SK-N-SH (cell line): ENCODE data around the gene GATA2. TPM values are rescaled to one million over a fixed set of nuclear protein-coding genes. Genes with fewer than 3 reads are reported as not detected.

Experiments
- CTCF ChIA-PET: fragments of 300-600, 350-600 bp; formaldehyde crosslinking; extraction: SDS; loops from one replicate; lab custom pipeline; 2021; lab: Yijun Ruan, JAX
- POLR2A ChIA-PET: fragments of 350-600 bp; sonication (Branson Sonifier 250); formaldehyde crosslinking; extraction: SDS; loops from one replicate; lab custom pipeline; 2020; ENCODE audit warnings: antibody characterized with exemption, inconsistent platforms; lab: Yijun Ruan, JAX
- DNase-seq: peaks from one replicate; pipeline ENCODE4 v3.0.0; 2012
- H2AFZ ChIP-seq: fragments of 200-600 bp; sonication (generic); 2 replicates; pipeline ENCODE4 v1.8.1; 2016; ENCODE audit warnings: antibody characterized with exemption, mild to moderate bottlenecking, low read depth
- H3F3A ChIP-seq: fragments of 200-600 bp; sonication (generic); replicated peaks from 2 replicates; pipeline ENCODE3; 2016; ENCODE audit warnings: antibody characterized with exemption, mild to moderate bottlenecking; ENCODE audit not compliant: insufficient read depth
- H3K27ac ChIP-seq, 2 experiments: fragments of 200-500 bp in 1 of 2; fragments of 200-600 bp in 1 of 2; sonication (Bioruptor generic) in 1 of 2; sonication (generic), shearing (Covaris generic) in 1 of 2; 2 replicates each; pipeline versions ENCODE4 v1.5.1 to v1.6.1; 2014 to 2016; ENCODE audit warnings: low read depth in 2 of 2, inconsistent platforms in 1 of 2, low read length in 1 of 2, mild to moderate bottlenecking in 1 of 2, mixed read lengths in 1 of 2
- H3K27me3 ChIP-seq: fragments of 200-600 bp; sonication (generic), shearing (Covaris generic); 2 replicates; pipeline ENCODE4 v1.6.1; 2016; ENCODE audit warnings: mixed run types; ENCODE audit not compliant: insufficient read depth
- H3K36me3 ChIP-seq, 2 experiments: fragments of 200-500 bp in 1 of 2; fragments of 200-600 bp in 1 of 2; sonication (Bioruptor generic) in 1 of 2; sonication (generic) in 1 of 2; replicated peaks in 1 of 2; 2 replicates each; pipeline versions ENCODE3 to v1.5.1; 2014 to 2016; ENCODE audit warnings: low read length in 1 of 2, mild to moderate bottlenecking in 1 of 2; ENCODE audit not compliant: insufficient read depth in 2 of 2, control insufficient read depth in 1 of 2
- H3K4me1 ChIP-seq, 2 experiments: fragments of 200-500 bp in 1 of 2; fragments of 200-600 bp in 1 of 2; sonication (Bioruptor generic) in 1 of 2; sonication (generic), shearing (Covaris generic) in 1 of 2; 2 replicates each; pipeline versions ENCODE4 v1.5.1 to v1.6.1; 2014 to 2016; ENCODE audit warnings: low read depth in 1 of 2, low read length in 1 of 2, mixed run types in 1 of 2; ENCODE audit not compliant: insufficient read depth in 2 of 2, control insufficient read depth in 1 of 2
- H3K4me2 ChIP-seq: fragments of 200-600 bp; sonication (generic), shearing (Covaris generic); 2 replicates; pipeline ENCODE4 v1.6.1; 2017; ENCODE audit warnings: mixed run types
- H3K4me3 ChIP-seq, 2 experiments: fragments of 200-500 bp in 1 of 2; fragments of 200-600 bp in 1 of 2; sonication (Bioruptor generic) in 1 of 2; sonication (generic), shearing (Covaris generic) in 1 of 2; 2 replicates each; pipeline versions ENCODE4 v1.5.1 to v1.8.1; 2014 to 2016; ENCODE audit warnings: low read depth in 2 of 2, inconsistent platforms in 1 of 2, low read length in 1 of 2, mild to moderate bottlenecking in 1 of 2, mixed read lengths in 1 of 2, moderate library complexity in 1 of 2
- H3K79me2 ChIP-seq: fragments of 200-600 bp; sonication (generic); 2 replicates; pipeline ENCODE4 v1.8.1; 2017; ENCODE audit warnings: mild to moderate bottlenecking; ENCODE audit not compliant: insufficient read depth
- H3K9ac ChIP-seq: fragments of 200-600 bp; sonication (generic); 2 replicates; pipeline ENCODE4 v1.6.1; 2017; ENCODE audit warnings: mixed run types
- H3K9me2 ChIP-seq: fragments of 200-600 bp; sonication (generic); 2 replicates; pipeline ENCODE4 v1.6.1; 2017; ENCODE audit warnings: mixed run types
- H3K9me3 ChIP-seq: fragments of 200-600 bp; sonication (generic); 2 replicates; pipeline ENCODE4 v1.6.1; 2017; ENCODE audit warnings: mixed run types, mild to moderate bottlenecking, moderate library complexity
- H4K20me1 ChIP-seq: fragments of 200-600 bp; sonication (generic); 2 replicates; pipeline ENCODE4 v1.6.1; 2017; ENCODE audit warnings: mild to moderate bottlenecking, mixed run types; ENCODE audit not compliant: insufficient read depth
- EZH2phosphoT487 ChIP-seq: fragments of 200-600 bp; sonication (generic); IDR thresholded peaks from 2 replicates; pipeline ENCODE4 v1.6.1; 2017; ENCODE audit warnings: low read depth, mixed run types, mild to moderate bottlenecking, antibody characterized with exemption, moderate library complexity, borderline replicate concordance
- FOSL2 ChIP-seq: IDR thresholded peaks from 2 replicates; pipeline ENCODE4 v1.4.0; 2012; ENCODE audit warnings: low read depth, mild to moderate bottlenecking, moderate library complexity, borderline replicate concordance
- FOXM1 ChIP-seq: IDR thresholded peaks from 2 replicates; pipeline ENCODE4 v1.4.0; 2012; ENCODE audit warnings: low read depth, mild to moderate bottlenecking
- JUND ChIP-seq: IDR thresholded peaks from 2 replicates; pipeline ENCODE4 v1.4.0; 2012
- MXI1 ChIP-seq: IDR thresholded peaks from 2 replicates; pipeline ENCODE4 v1.6.1; 2012; ENCODE audit warnings: mild to moderate bottlenecking, low read depth, low read length, improper control_type of control experiment
- NFIC ChIP-seq: IDR thresholded peaks from 2 replicates; pipeline ENCODE4 v1.4.0; 2012; ENCODE audit warnings: borderline replicate concordance
- NRF1 ChIP-seq: IDR thresholded peaks from 2 replicates; pipeline ENCODE4 v1.6.1; 2012; ENCODE audit warnings: low read depth, mild to moderate bottlenecking, low read length
- POLR2AphosphoS5 ChIP-seq: IDR thresholded peaks from 2 replicates; pipeline ENCODE4 v1.6.1; 2012; ENCODE audit warnings: low read depth, low read length
- RXRA ChIP-seq: IDR thresholded peaks from 2 replicates; pipeline ENCODE4 v1.4.0; 2012; ENCODE audit warnings: low read depth, mild to moderate bottlenecking, borderline replicate concordance
- TCF12 ChIP-seq: IDR thresholded peaks from 2 replicates; pipeline ENCODE4 v1.4.0; 2012
- WGBS: methylation state at CpG from one replicate; pipeline ENCODE4 v1.1.6; 2017; ENCODE audit warnings: low lambda C conversion rate; 5-methylcytosine and 5-hydroxymethylcytosine counted together
- polyA plus RNA-seq, 3 experiments: library from polyadenylated mRNA; depleted of rRNA; stranded (reverse); fragments of >200 nt; gene quantifications; 2 replicates each; pipeline ENCODE4 v1.2.3, GENCODE V29; 2012
- TF ChIP-seq, protein P1 (sequence below): fragments of 150-350 bp; IDR thresholded peaks from 2 replicates; pipeline ENCODE4 v1.6.1; 2016; ENCODE audit warnings: mild to moderate bottlenecking, low read depth, low read length
- TF ChIP-seq, protein P2 (sequence below): fragments of 200-600 bp; sonication (generic); IDR thresholded peaks from 2 replicates; pipeline ENCODE4 v1.6.1; 2017; ENCODE audit warnings: antibody characterized with exemption, mild to moderate bottlenecking, moderate library complexity
- TF ChIP-seq, protein P3 (sequence below): IDR thresholded peaks from 2 replicates; pipeline ENCODE4; 2012

The GATA2 gene
- polyA plus RNA-seq, 1 of the 3 experiments (the other 2 are of a cell fraction) = 5.5 TPM

DNA sequence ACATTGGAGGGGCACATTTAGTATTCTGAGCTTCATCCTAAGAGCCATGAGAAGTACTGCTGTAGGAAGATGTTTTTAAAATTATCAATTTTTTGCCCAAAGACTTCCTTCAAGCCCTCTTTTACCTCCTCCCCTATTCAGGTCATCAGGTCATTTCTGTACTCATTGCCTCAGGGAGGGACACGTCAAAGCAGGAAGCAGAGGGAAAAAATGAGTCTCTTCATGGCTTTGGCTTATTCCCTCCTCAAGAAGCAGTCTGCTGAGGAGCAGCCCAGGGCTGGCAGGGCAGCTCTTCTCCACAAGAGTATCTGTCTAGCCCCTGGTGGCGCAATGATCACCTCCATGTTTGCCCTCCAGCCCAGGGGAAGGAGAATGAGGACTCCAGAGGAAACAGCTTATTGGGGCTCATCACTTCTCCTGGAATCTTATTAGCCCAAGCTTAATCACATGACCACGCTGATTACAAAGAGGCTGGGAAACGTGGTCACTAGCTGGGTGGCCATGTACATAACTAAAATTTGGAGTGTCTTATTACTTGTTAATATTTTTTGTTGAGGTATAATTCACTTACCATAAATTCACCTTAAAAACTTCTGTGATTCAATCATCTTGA lies 44.2 kb upstream of the GATA2 start (continued):
- no peak for TF ChIP-seq MXI1
- TF ChIP-seq, protein P1, sequence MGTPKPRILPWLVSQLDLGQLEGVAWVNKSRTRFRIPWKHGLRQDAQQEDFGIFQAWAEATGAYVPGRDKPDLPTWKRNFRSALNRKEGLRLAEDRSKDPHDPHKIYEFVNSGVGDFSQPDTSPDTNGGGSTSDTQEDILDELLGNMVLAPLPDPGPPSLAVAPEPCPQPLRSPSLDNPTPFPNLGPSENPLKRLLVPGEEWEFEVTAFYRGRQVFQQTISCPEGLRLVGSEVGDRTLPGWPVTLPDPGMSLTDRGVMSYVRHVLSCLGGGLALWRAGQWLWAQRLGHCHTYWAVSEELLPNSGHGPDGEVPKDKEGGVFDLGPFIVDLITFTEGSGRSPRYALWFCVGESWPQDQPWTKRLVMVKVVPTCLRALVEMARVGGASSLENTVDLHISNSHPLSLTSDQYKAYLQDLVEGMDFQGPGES = no peak
- no peak for TF ChIP-seq FOSL2
- no peak for TF ChIP-seq NRF1
- no peak for TF ChIP-seq EZH2phosphoT487
- TF ChIP-seq TCF12 = no peak

DNA sequence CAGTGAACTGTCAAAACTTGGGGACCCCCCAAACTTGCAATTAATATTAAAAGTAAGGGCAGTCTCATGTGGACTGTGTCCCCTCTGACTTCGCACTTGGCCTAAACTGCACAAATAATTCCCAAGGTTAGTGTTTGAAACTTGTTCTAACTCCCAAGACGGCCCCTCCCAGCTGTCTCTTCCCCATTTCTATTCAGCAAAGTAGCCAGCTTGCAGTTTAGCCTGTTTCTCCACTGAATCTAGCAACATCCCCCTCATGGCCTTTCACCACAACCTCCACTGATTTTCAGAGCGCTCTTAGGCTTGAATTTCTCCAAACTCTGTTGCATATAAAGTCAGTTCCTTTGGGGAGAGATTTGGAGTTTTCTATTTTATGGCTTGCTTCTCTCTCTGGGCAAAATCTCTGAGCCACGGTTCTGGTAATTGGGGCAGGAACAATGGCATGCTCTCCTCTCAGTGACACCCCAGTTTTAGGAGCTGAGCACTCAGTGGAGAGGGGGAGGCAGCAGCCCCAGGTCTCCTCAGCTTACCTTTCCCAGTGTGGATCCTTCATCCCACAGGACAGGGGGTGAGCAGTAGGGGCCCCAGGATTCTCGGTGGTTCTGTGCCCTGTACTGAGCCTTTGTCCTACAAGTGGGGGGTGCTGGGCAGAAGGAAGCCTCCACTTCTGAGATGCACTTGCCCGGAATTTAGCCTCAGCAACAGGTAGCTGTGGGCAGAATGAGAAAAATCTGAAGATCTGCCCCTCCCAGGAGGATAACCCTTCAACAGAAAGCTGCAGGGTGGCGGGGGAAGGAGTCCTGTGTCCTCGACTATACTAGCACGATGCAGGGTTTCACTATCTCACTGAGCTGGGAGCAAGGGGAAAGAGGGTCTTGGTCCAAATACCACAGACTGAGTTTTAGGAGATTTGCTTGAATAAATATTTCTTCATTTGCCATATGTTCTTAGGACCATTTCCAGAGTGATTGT lies 39.3 kb upstream of the GATA2 start:
- H4K20me1 ChIP-seq = no peaks in the 10 kb centered on the region
- H3K9me3 ChIP-seq = no peaks in the 10 kb centered on the region
- WGBS = 53% methylated on average over 8 of the region's 9 CpGs
- peaks cover 0 to 5% of the 10 kb centered on the region in 2 experiments; a peak in 1 of 4 replicates for H3K4me1 ChIP-seq
- H3K27me3 ChIP-seq = no peaks in the 10 kb centered on the region
- H3K79me2 ChIP-seq = no peaks in the 10 kb centered on the region
- H2AFZ ChIP-seq = no peak overlapping the region
- CTCF ChIA-PET = interaction anchor here (1.0 to 1.5 kb wide), 2 partner anchors 22 to 52 kb away, joined by 3 read pairs; no protein-coding TSS in a partner anchor
- DNase-seq = no peak
- H3K4me3 ChIP-seq = no peak overlapping the region
- H3K9me2 ChIP-seq = no peaks in the 10 kb centered on the region
- no peak overlapping the region for H3K9ac ChIP-seq
- no peaks in the 10 kb centered on the region for H3K36me3 ChIP-seq
- TF ChIP-seq POLR2AphosphoS5 = no peak
- TF ChIP-seq, all 33 proteins: peak for 0
- no peak overlapping the region for H3K4me2 ChIP-seq
- POLR2A ChIA-PET = no interaction called here
- peaks cover 3% of the 10 kb centered on the region for H3F3A ChIP-seq
- H3K27ac ChIP-seq = no peak overlapping the region

DNA sequence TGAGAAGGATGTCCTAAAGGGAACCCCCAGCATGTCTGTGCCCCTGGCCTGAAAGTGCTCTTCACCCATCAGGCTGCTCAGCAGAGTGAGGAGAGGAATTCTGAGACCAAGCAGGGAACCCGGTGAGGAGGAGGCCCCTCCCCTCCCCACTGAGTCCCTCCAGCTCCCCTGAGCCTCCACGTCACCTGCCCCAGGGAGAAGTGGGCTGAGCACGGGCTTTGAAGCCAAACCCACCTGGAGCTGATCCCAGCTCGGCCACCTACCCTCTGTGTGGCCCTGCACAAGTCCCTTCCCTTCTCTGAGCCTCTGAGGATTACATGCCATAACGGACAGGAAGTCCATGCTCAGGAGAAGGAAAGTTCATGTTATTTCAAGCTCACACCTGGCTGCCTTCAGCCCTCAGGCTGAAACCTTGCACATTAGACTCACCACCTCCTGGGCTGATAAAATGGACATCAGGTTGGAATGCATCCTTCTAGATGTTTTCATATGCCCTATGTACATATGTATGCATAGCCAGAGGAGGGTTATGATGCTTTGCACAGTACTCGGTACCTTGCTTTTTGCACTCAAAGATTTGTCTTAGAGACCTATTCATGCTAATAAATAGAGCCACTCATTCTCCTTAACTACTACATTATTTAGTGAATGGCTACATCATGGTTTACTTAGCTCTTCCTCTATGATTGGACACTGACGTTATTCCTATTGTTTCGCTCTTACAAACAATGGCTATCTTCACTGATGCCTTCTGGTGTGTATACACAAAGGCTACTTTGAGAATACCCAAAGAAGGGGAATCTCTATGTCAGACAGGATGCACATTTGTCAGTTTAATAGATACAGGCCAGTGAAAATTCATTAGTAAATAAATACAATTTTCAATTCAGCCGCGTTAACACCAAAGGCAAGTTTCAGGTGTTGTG lies 31.6 kb upstream of the GATA2 start:
- Histone ChIP-seq H3K4me2 (no peak overlapping the region), H2AFZ (no peak overlapping the region), H3K9ac (no peak overlapping the region), H3K4me3 (no peak overlapping the region), H3K36me3 (no peaks in the 10 kb centered on the region), H3K79me2 (no peaks in the 10 kb centered on the region), H3K9me3 (no peaks in the 10 kb centered on the region), H3K4me1 (no peaks in the 10 kb centered on the region), H3K9me2 (no peaks in the 10 kb centered on the region), H3K27ac (no peak overlapping the region), H4K20me1 (no peaks in the 10 kb centered on the region), H3F3A (no peaks in the 10 kb centered on the region), H3K27me3 (peaks cover 7% of the 10 kb centered on the region; the same call in 1 of the 2 replicates)
- DNase-seq = no peak
- ChIA-PET POLR2A (no interaction called here), CTCF (interaction anchor here (1.1 kb wide), 1 partner anchor 12 kb away, joined by 4 read pairs; no protein-coding TSS in a partner anchor)
- WGBS = 75% methylated on average over 8 of the region's 10 CpGs
- TF ChIP-seq FOXM1 = no peak
- no peak for TF ChIP-seq JUND
- no peak for TF ChIP-seq RXRA
- TF ChIP-seq, protein P2, sequence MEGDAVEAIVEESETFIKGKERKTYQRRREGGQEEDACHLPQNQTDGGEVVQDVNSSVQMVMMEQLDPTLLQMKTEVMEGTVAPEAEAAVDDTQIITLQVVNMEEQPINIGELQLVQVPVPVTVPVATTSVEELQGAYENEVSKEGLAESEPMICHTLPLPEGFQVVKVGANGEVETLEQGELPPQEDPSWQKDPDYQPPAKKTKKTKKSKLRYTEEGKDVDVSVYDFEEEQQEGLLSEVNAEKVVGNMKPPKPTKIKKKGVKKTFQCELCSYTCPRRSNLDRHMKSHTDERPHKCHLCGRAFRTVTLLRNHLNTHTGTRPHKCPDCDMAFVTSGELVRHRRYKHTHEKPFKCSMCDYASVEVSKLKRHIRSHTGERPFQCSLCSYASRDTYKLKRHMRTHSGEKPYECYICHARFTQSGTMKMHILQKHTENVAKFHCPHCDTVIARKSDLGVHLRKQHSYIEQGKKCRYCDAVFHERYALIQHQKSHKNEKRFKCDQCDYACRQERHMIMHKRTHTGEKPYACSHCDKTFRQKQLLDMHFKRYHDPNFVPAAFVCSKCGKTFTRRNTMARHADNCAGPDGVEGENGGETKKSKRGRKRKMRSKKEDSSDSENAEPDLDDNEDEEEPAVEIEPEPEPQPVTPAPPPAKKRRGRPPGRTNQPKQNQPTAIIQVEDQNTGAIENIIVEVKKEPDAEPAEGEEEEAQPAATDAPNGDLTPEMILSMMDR = no peak
- TF ChIP-seq NFIC = no peak
- TF ChIP-seq, protein P3, sequence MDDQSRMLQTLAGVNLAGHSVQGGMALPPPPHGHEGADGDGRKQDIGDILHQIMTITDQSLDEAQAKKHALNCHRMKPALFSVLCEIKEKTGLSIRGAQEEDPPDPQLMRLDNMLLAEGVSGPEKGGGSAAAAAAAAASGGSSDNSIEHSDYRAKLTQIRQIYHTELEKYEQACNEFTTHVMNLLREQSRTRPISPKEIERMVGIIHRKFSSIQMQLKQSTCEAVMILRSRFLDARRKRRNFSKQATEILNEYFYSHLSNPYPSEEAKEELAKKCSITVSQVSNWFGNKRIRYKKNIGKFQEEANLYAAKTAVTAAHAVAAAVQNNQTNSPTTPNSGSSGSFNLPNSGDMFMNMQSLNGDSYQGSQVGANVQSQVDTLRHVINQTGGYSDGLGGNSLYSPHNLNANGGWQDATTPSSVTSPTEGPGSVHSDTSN = no peak
